Small intestine (tissue), 7 donors: ENCODE data around the gene NTRK1. TPM values are rescaled to one million over a fixed set of nuclear protein-coding genes. Genes with fewer than 3 reads are reported as not detected.

Experiments
- DNase-seq, 2 donors: peaks; one replicate each; pipeline versions ENCODE4 v3.0.0 to v3.0.0-alpha.2; 2013
- FAIRE-seq: peaks from 2 replicates; lab custom pipeline; 2012; peaks lifted over from hg19 to GRCh38; lab: Jason Lieb, UNC
- H3K27ac ChIP-seq, 3 donors: one replicate each; pipeline ENCODE4 v1.5.1; 2013; ENCODE audit warnings: low read length in 2 of 3, mild to moderate bottlenecking in 2 of 3, control low read depth in 1 of 3, inconsistent platforms in 1 of 3, low read depth in 1 of 3, moderate library complexity in 1 of 3
- H3K27me3 ChIP-seq, 3 donors: one replicate each; pipeline ENCODE4 v1.6.1; 2013; ENCODE audit warnings: low read length in 3 of 3, inconsistent platforms in 1 of 3; ENCODE audit not compliant: control insufficient read depth in 3 of 3, insufficient read depth in 3 of 3
- H3K36me3 ChIP-seq, 3 donors: one replicate each; pipeline ENCODE4 v1.6.1; 2013; ENCODE audit warnings: low read length in 3 of 3, inconsistent platforms in 1 of 3, low read depth in 1 of 3, mild to moderate bottlenecking in 1 of 3, moderate library complexity in 1 of 3; ENCODE audit not compliant: control insufficient read depth in 3 of 3, insufficient read depth in 2 of 3
- H3K4me1 ChIP-seq, 3 donors: one replicate each; pipeline ENCODE4 v1.6.1; 2013; ENCODE audit warnings: low read length in 2 of 3, inconsistent platforms in 1 of 3, low read depth in 1 of 3, mild to moderate bottlenecking in 1 of 3, moderate library complexity in 1 of 3; ENCODE audit not compliant: control insufficient read depth in 3 of 3, insufficient read depth in 2 of 3
- H3K4me3 ChIP-seq, 3 donors: one replicate each; pipeline ENCODE4 v1.5.1; 2013; ENCODE audit warnings: low read length in 3 of 3, control low read depth in 1 of 3, inconsistent platforms in 1 of 3, low read depth in 1 of 3, mild to moderate bottlenecking in 1 of 3, moderate library complexity in 1 of 3
- H3K9me3 ChIP-seq, 2 donors: one replicate each; pipeline ENCODE4 v1.6.1; 2013; ENCODE audit warnings: low read depth in 1 of 2, low read length in 1 of 2; ENCODE audit not compliant: control insufficient read depth in 2 of 2, insufficient read depth in 1 of 2
- WGBS, 3 donors: extraction: QIAGEN DNeasy Blood & Tissue Kit; methylation state at CpG; one replicate each; pipeline ENCODE4 v1.1.7; 2013; 5-methylcytosine and 5-hydroxymethylcytosine counted together
- polyA plus RNA-seq, 4 donors: library from polyadenylated mRNA; stranded (reverse) in 3 of 4; unstranded in 1 of 4; fragments of 200-250 nt in 3 of 4; fragments of 120-200 nt in 1 of 4; gene quantifications; one replicate each; pipeline versions ENCODE4 v1.2.1 to v1.2.3, GENCODE V29; 2013
- donor health status: healthy with polysubstance abuse.
- donor health status: control.
- donor health status: control.
- donor health status: Bipolar disorder and iron deficiency.
- donor health status: healthy.

Gene NTRK1
- polyA plus RNA-seq, 4 donors, result 0.10 to 0.67 TPM; not detected in 2

DNA sequence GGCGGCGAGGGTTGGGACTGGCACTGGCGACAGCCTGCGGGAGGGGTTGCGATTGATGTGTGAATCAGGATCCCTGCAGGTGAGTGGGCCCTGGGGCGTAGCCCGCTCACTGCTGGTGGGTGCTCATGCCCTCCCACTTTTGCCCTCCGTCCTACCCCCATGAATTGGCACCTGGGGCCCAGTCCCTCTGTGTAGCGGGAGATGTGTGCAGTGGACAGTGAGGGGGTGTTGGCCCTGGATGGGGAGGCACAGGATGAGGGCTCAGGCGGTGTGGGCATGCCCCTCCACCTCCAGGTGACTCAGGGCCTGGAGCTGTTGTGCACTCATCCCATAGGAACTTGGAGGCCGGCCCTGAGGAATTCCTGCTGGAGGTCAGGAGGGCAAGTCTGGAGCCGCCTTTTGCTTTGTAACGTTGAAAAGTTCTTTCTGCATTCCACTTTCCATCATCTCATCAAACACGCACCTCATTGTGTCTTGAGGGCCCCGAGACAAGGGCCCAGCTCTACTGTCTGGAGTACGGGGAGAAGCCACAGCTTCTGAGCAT is 35.9 kb downstream of the NTRK1 start:
- peaks cover 0 to 15% (median 0%) of the 10 kb centered on the region in 3 donors for H3K4me1 ChIP-seq
- DNase-seq, result no peak
- H3K9me3 ChIP-seq, result peaks cover 0 to 2% of the 10 kb centered on the region in 2 donors
- H3K36me3 ChIP-seq, result peaks cover 0 to 4% (median 0%) of the 10 kb centered on the region in 3 donors
- WGBS, 3 donors, result 76 to 80% (median 78%) methylated on average over 16 of the region's 16 CpGs
- H3K27me3 ChIP-seq, result peaks cover 2 to 72% (median 3%) of the 10 kb centered on the region in 3 donors
- no peak overlapping the region for H3K4me3 ChIP-seq
- peak overlapping the region in 1 of 3 donors; percentile 55 for H3K27ac ChIP-seq
- FAIRE-seq, result no peak

DNA sequence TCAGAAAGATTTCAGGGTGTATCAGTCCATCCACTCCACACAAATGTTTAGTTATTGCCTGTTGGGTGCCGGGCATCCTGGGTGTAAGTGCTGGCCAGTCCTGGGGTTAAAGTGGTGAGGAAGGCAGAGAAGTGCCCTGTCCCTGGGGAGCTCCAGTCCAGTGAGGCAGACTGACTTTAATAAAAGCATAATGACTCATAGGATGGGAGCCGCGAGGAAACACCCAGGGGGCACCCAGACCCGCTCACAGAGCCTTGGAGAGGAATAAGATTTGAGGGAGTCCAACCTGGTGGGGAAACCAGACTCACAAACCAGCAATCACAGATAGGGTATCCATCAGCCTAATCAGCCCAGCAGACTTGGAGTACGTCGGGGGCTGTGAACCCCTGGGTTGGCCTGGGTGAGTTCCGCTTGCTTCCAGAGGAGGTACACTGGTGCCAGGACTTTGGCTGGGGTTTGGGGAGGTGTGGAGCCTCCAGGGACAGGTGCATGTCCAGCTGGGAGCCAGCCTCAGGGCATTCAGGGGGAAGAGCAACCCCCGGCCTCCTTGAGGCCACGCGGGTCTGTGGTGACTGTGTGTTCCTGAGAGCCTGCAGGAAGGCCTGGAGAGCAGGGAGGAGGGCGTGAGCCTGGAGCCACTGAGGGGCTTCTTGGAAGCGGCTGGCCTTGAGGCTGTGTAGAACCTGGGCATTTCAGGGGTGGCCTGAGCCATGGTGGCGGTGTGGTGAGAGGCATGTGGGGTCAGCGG is 36.6 kb downstream of the NTRK1 start:
- WGBS, 3 donors, result 74 to 79% (median 76%) methylated on average over 14 of the region's 14 CpGs
- H3K4me1 ChIP-seq, result peaks cover 0 to 15% (median 0%) of the 10 kb centered on the region in 3 donors
- FAIRE-seq (no peak), DNase-seq (no peak)
- H3K9me3 ChIP-seq, result peaks cover 0 to 2% of the 10 kb centered on the region in 2 donors
- peak overlapping the region in 2 of 3 donors; percentile 55 to 61 for H3K27ac ChIP-seq
- H3K36me3 ChIP-seq, result peaks cover 0 to 4% (median 0%) of the 10 kb centered on the region in 3 donors
- H3K4me3 ChIP-seq, result no peak overlapping the region
- peaks cover 2 to 69% (median 3%) of the 10 kb centered on the region in 3 donors for H3K27me3 ChIP-seq

DNA sequence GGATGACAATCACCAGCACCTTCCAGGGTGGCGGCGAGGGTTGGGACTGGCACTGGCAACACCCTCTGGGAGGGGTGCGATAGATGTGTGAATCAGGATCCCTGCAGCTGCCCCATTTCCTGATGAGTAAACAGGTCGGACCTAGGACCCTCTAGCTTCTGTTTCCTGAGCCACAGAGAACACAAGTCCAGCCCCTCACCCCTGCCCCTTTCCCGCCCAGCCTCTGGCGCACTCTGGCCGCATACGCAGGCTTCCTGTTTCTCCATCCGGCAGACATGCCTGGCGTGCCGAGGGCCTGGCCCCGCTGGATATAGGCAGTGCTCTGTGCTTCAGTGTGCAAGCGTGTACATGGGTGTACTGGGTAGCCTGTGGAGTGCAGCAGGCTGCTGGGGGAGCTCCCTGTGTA is 37.5 kb downstream of the NTRK1 start:
- H3K27ac ChIP-seq, result peak overlapping the region in 2 of 3 donors; percentile 55 to 61
- DNase-seq, result no peak
- H3K9me3 ChIP-seq, result peaks cover 0 to 2% of the 10 kb centered on the region in 2 donors
- no peak for FAIRE-seq
- peaks cover 0 to 12% (median 0%) of the 10 kb centered on the region in 3 donors for H3K4me1 ChIP-seq
- H3K4me3 ChIP-seq, result no peak overlapping the region
- H3K27me3 ChIP-seq, result peaks cover 2 to 67% (median 3%) of the 10 kb centered on the region in 3 donors
- 22 to 43% (median 27%) methylated on average over 8 to 13 of the region's 13 CpGs for WGBS, 3 donors
- peaks cover 0 to 4% (median 0%) of the 10 kb centered on the region in 3 donors for H3K36me3 ChIP-seq

DNA sequence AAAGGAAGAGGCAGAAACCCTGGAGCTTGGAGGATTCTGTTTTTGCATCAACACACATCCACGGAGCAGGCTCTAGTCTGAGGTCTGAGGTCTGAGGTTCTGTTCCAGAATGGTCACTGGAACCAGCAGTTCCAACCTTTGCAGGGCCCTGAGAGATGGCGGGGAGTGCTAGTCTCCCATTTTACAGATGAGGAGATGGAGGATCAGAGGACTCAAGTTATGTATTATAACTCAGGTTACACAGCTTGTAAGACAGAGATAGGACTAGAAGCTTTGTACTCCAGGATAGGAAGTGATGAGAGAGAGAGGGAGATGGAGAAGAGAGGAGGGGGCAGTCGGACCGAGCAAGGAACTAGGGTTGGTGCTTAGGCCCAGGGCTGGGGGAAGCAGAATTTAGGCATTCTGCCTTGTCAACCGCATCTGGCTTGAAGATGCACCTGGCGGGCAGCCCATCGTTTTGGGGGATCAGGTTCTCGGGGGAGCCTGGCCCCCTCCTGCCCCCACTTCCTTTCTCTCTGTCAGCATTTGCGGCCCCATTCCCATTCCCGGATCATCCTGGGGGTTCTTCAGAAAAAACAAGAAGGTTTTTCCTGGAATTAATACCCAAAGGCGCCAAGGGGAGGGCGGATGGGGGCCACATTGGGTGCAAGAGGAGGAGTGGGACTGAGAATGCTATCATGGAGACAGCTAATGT is 38.5 kb downstream of the NTRK1 start:
- DNase-seq (no peak), FAIRE-seq (no peak)
- peaks cover 0 to 2% of the 10 kb centered on the region in 2 donors for H3K9me3 ChIP-seq
- WGBS, 3 donors, result 73 to 82% (median 77%) methylated on average over 12 of the region's 12 CpGs
- no peak overlapping the region for H3K4me3 ChIP-seq
- peak overlapping the region in 1 of 3 donors; percentile 22 for H3K27ac ChIP-seq
- peaks cover 0 to 65% (median 0%) of the 10 kb centered on the region in 3 donors for H3K27me3 ChIP-seq
- peaks cover 0 to 4% (median 0%) of the 10 kb centered on the region in 3 donors for H3K36me3 ChIP-seq
- H3K4me1 ChIP-seq, result peaks cover 0 to 9% (median 0%) of the 10 kb centered on the region in 3 donors

DNA sequence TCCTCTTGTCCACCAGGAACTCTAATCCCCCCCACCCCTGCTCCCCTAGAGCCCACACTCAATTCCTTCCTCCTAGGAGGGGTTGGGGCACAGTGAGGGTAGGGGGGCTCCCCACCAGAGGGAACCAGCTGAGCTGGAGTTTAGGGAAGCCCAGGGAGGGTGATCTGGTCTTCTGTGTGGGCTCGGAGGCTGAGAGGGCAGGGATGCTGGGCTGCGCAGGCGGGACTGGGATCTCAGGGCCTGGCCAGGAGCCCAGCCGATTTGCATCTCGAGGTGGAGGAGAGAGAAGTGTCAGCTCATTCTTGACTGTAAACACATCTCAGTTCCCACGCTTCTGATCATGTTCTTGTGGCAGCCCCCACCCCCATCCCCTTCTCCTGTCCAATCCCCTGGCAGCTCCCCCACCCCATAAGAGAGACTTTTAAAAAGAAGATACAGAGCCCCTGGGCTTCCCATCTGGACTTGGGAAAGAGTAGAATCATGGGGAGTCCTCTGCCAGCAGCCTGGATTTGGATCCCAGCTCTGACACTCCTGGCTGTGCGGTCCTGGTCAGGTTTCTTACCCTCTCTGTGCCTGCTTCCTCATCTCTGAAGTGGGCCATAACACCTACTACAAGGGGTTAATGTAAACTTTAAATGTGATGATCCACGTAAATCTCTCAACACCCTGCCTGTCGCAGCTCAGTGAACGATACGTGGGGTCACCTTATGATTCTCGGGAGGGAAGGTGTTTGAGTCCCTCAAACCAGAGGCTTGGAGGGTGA is 39.5 kb downstream of the NTRK1 start:
- Histone ChIP-seq H3K27me3 (peaks cover 0 to 62% (median 0%) of the 10 kb centered on the region in 3 donors), H3K9me3 (peaks cover 0 to 2% of the 10 kb centered on the region in 2 donors), H3K4me3 (no peak overlapping the region), H3K27ac (no peak overlapping the region), H3K36me3 (peaks cover 0 to 4% (median 0%) of the 10 kb centered on the region in 3 donors), H3K4me1 (peaks cover 0 to 8% (median 0%) of the 10 kb centered on the region in 3 donors)
- WGBS, 3 donors, result 58 to 64% (median 62%) methylated on average over 12 of the region's 12 CpGs
- FAIRE-seq (no peak), DNase-seq (no peak)

DNA sequence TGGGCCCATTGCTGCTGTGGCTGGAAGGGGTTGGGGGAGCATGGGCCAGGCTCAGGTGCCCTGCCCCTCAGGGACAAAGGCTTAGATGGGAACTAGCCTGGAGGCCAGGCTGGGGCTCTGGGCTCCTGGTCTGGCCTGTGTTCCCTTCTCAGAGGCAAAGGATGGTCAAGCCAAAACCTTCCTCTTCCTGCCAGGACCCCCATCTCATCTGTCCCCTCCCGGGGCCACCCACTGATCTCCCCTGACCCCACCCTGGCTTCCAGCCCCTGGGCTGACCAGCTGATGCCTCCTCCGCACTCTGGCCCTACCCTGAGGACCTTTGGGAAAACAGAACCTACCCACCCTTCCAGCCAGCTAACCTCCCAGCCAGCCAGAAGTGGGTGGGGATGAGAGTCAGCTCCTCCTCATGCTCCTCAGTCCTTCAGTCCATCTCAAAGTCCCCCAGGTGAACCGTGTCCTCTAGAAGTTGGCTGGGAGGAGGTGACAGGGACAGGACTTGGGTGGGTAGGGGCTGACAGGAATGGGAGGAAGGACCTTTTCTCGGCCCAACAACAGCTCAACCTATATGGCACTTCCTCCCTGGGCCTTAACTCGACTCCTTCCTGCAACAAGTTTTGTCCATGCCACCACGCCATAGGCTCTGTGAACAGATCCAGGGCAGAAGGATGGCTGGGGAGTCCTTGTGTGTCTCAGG is 40.4 kb downstream of the NTRK1 start:
- Histone ChIP-seq H3K27ac (no peak overlapping the region), H3K4me3 (no peak overlapping the region), H3K27me3 (peaks cover 0 to 61% (median 0%) of the 10 kb centered on the region in 3 donors), H3K4me1 (peaks cover 0 to 6% (median 0%) of the 10 kb centered on the region in 3 donors), H3K36me3 (peaks cover 0 to 4% (median 0%) of the 10 kb centered on the region in 3 donors), H3K9me3 (peaks cover 0 to 2% of the 10 kb centered on the region in 2 donors)
- 38 to 61% (median 49%) methylated on average over 6 of the region's 6 CpGs for WGBS, 3 donors
- no peak for DNase-seq
- no peak for FAIRE-seq

DNA sequence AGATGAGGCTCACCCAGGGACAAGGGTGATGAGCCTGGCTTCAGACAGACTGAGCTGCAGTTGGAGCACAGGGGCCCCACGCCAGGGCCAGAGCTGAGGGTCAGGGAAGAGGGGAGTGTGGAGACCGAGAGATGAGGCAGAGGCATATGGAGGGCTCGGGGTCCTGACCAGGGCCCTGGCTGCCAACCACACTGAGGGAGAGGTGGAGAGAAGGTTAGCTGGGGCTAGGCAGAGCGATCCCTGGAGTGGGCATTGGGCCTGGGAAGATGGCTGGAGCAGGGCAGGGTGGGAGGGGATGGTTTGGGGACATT is 40.9 kb downstream of the NTRK1 start:
- FAIRE-seq (no peak), DNase-seq (no peak)
- Histone ChIP-seq H3K9me3 (peaks cover 0 to 2% of the 10 kb centered on the region in 2 donors), H3K27ac (no peak overlapping the region), H3K36me3 (peaks cover 0 to 4% (median 0%) of the 10 kb centered on the region in 3 donors), H3K4me3 (no peak overlapping the region), H3K4me1 (peaks cover 0 to 6% (median 0%) of the 10 kb centered on the region in 3 donors), H3K27me3 (peaks cover 0 to 63% (median 0%) of the 10 kb centered on the region in 3 donors)
- 79 to 90% (median 90%) methylated on average over 4 of the region's 4 CpGs for WGBS, 3 donors
